Measurements from ENCODE around the gene SHOC2. TPM values are rescaled to one million over a fixed set of nuclear protein-coding genes. Genes with fewer than 3 reads are reported as not detected.

Gene SHOC2
- polyA plus RNA-seq, 1 donor (not counting 4 experiments of a cell fraction or from before 2014, with no cell fraction given), result 27.7 TPM

- H4K20me1 ChIP-seq (ENCODE audit: control insufficient read depth, extremely low read depth, insufficient read depth, low read length), result no peaks in the 10 kb centered on the region
- no peak for DNase-seq (ENCODE audit: low read depth, low spot score)
- no peaks in the 10 kb centered on the region for H3K4me1 ChIP-seq (ENCODE audit: control insufficient read depth, extremely low read depth, insufficient read depth, low read length)
- H3K79me2 ChIP-seq (ENCODE audit: control insufficient read depth, insufficient read depth, low read length), result no peaks in the 10 kb centered on the region
- dilution Hi-C loops (cut with MboI; ENCODE audit: extremely low pct_ligation_motif_present, low sequenced_read_pairs), result no loop called here
- H2AFZ ChIP-seq (ENCODE audit: control insufficient read depth, low read length), result no peak overlapping the region
- no peaks in the 10 kb centered on the region for H3K9me1 ChIP-seq (ENCODE audit: control insufficient read depth, extremely low read depth, insufficient read depth, low read length)
- no peaks in the 10 kb centered on the region for H3K27me3 ChIP-seq (ENCODE audit: control insufficient read depth, extremely low read depth, insufficient read depth, low read length)
- no peak overlapping the region for H3K4me2 ChIP-seq (ENCODE audit: control insufficient read depth, extremely low read depth, insufficient read depth, low read depth, low read length)
- H3K27ac ChIP-seq (ENCODE audit: control insufficient read depth, insufficient read depth, low read length), result no peak overlapping the region
- H3K4me3 ChIP-seq (ENCODE audit: control insufficient read depth in 2 of 3, extremely low read depth in 1 of 3, insufficient read depth in 2 of 3, low read depth in 1 of 3, low read length in 3 of 3), result no peak overlapping the region
- H3K36me3 ChIP-seq (ENCODE audit: control insufficient read depth in 2 of 2, extremely low read depth in 1 of 2, insufficient read depth in 2 of 2, low read length in 2 of 2), result peaks cover 5% of the 10 kb centered on the region in 2 experiments
- TF ChIP-seq EZH2 (IDR thresholded peaks at IDR 0.05; ENCODE audit: low read length), result no peak
- no peak for TF ChIP-seq CTCF (optimal IDR thresholded peaks at IDR 0.05 in 1 of 3, IDR thresholded peaks at IDR 0.05 in 1 of 3, conservative IDR thresholded peaks at IDR 0.05 in 1 of 3; ENCODE audit: extremely low read depth in 1 of 3, insufficient read depth in 2 of 3, low read length in 3 of 3)
- FAIRE-seq, result no peak
- no peak overlapping the region for H3K9ac ChIP-seq (ENCODE audit: control insufficient read depth, extremely low read depth, insufficient read depth, low read length)
- no peaks in the 10 kb centered on the region for H3K9me3 ChIP-seq (ENCODE audit: control insufficient read depth, low read depth, low read length)
Observed at GRCh38 chr10:111004016-111004415, 84.6 kb downstream of the SHOC2 start.

DNA sequence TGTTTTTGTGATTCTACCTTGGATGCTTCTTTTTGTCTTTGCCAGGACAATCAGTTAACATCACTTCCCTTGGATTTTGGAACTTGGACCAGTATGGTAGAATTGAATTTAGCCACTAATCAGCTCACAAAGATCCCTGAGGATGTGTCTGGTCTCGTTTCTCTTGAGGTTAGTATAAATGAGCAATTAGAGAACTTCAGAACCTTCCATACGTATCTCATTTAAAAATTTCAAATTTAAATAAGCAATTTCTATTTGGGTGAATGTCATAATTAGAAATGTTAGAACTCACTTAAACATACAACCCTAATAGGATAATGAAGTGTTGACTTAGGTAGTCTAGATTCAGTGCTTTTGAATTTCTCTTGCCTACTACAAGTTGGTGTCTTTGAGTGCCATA, 88.1 kb downstream of the SHOC2 start:
- H3K79me2 ChIP-seq (ENCODE audit: control insufficient read depth, insufficient read depth, low read length), result no peaks in the 10 kb centered on the region
- FAIRE-seq (no peak), DNase-seq (ENCODE audit: low read depth, low spot score) (no peak)
- H3K9me3 ChIP-seq (ENCODE audit: control insufficient read depth, low read depth, low read length), result no peaks in the 10 kb centered on the region
- H3K27me3 ChIP-seq (ENCODE audit: control insufficient read depth, extremely low read depth, insufficient read depth, low read length), result no peaks in the 10 kb centered on the region
- H3K4me3 ChIP-seq (ENCODE audit: control insufficient read depth in 2 of 3, extremely low read depth in 1 of 3, insufficient read depth in 2 of 3, low read depth in 1 of 3, low read length in 3 of 3), result no peak overlapping the region
- no peak overlapping the region for H3K9ac ChIP-seq (ENCODE audit: control insufficient read depth, extremely low read depth, insufficient read depth, low read length)
- no peak overlapping the region for H2AFZ ChIP-seq (ENCODE audit: control insufficient read depth, low read length)
- H3K27ac ChIP-seq (ENCODE audit: control insufficient read depth, insufficient read depth, low read length), result no peak overlapping the region
- H3K4me1 ChIP-seq (ENCODE audit: control insufficient read depth, extremely low read depth, insufficient read depth, low read length), result no peaks in the 10 kb centered on the region
- H4K20me1 ChIP-seq (ENCODE audit: control insufficient read depth, extremely low read depth, insufficient read depth, low read length), result no peaks in the 10 kb centered on the region
- H3K4me2 ChIP-seq (ENCODE audit: control insufficient read depth, extremely low read depth, insufficient read depth, low read depth, low read length), result no peak overlapping the region
- peaks cover 5 to 6% of the 10 kb centered on the region in 2 experiments for H3K36me3 ChIP-seq (ENCODE audit: control insufficient read depth in 2 of 2, extremely low read depth in 1 of 2, insufficient read depth in 2 of 2, low read length in 2 of 2)
- H3K9me1 ChIP-seq (ENCODE audit: control insufficient read depth, extremely low read depth, insufficient read depth, low read length), result no peaks in the 10 kb centered on the region
- TF ChIP-seq CTCF (optimal IDR thresholded peaks at IDR 0.05 in 1 of 3, IDR thresholded peaks at IDR 0.05 in 1 of 3, conservative IDR thresholded peaks at IDR 0.05 in 1 of 3; ENCODE audit: extremely low read depth in 1 of 3, insufficient read depth in 2 of 3, low read length in 3 of 3), result no peak
- no peak for TF ChIP-seq EZH2 (IDR thresholded peaks at IDR 0.05; ENCODE audit: low read length)
- dilution Hi-C loops (cut with MboI; ENCODE audit: extremely low pct_ligation_motif_present, low sequenced_read_pairs), result no loop called here
